DND-41 (cell line): ENCODE data around the gene C1orf116.

Experiments
- CTCF ChIP-seq: IDR thresholded peaks from 2 replicates; pipeline ENCODE4 v1.5.1; 2012; ENCODE audit warnings: borderline replicate concordance, low read length, moderate library complexity, mild to moderate bottlenecking; ENCODE audit not compliant: poor library complexity, severe bottlenecking; ENCODE audit errors: extremely low read depth
- EZH2 ChIP-seq: IDR thresholded peaks from 3 replicates; pipeline ENCODE4 v1.6.1; 2012; ENCODE audit warnings: borderline replicate concordance, low read depth, mild to moderate bottlenecking, moderate library complexity, low read length, inconsistent platforms; ENCODE audit not compliant: severe bottlenecking

- TF ChIP-seq CTCF (no peak), EZH2 (peak; percentile 18)
These were observed 20.6 kb upstream of the C1orf116 start, which contains the start of gene PFKFB2 for GRCh38 chr1:207052911-207053769.
